ENCODE results near the gene SRGAP2B.
"Not testable (repeated sequence)": the region's sequence is repeated elsewhere in the genome, so short reads cannot be mapped to it uniquely, and the experiment has no call there.

SRGAP2B gene

GRCh38 chr1:144940054-144940453 is 155.1 kb downstream of the SRGAP2B start:
- not testable (repeated sequence) for DNase-seq

DNA sequence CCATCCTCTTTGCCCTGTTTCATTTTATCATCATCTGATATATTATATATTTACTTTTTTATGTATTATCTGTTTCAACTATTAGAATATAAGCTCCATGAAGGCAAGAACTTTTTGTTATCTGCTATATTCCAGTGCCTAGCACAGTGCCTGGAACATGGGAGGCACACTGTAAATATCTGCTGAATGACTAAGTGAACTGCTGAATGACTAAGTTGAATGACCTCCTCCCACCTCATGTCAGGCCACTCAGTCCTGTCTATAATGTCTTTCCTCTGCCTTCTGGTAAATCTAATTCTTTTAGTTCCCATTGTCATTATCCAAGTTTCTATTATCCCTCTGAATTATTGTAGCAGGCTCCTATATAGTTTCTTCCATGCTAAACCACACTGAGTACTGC is 156.5 kb downstream of the SRGAP2B start:
- not testable (repeated sequence) for DNase-seq

GRCh38 chr1:144936186-144936732 is 158.9 kb downstream of the SRGAP2B start:
- not testable (repeated sequence) for DNase-seq

GRCh38 chr1:144935310-144935709 is 159.8 kb downstream of the SRGAP2B start:
- DNase-seq = not testable (repeated sequence)

DNA sequence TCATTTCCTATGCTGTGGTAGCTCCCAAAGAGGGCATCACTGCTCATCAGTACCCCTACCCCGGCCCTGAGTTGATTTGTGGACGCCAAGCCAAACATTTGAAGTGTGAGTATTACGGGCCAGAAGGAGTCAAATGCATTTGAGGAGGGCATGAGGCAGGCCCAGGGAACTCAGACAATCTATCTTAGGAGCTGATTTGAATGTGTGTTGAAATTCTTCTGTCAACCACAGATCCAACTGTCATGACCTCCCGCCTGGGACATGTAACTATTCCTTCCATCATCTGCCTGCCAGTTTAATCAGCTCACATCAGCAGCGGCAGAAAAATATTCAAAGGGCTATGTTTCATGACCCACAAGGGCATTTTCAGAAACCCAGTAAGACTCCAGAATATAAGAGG is 162.1 kb downstream of the SRGAP2B start:
- not testable (repeated sequence) for DNase-seq

GRCh38 chr1:144932153-144932552 is 163.0 kb downstream of the SRGAP2B start:
- DNase-seq = not testable (repeated sequence)

DNA sequence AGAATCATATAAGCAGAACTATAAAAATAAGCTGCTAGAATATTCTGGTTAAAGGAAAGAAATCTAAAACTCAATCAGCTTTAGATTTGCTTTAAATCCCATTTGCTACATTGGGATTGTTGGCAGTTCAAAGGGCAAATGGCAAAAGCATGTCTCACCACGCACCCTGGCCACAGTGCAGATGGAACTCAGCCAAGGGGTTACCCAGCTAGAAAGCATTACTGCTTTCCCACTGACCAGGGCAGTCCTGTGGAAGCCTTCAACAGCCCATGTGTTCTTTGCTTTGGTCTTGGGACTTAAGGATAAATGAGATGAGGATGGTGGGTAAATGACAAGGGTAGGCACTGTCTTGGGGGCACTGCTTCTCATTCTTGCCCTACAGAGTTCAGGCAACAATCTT is 163.6 kb downstream of the SRGAP2B start:
- DNase-seq = not testable (repeated sequence)

- DNase-seq = not testable (repeated sequence)
Observed at GRCh38 chr1:144930085-144930777, 164.9 kb downstream of the SRGAP2B start.

- not testable (repeated sequence) for DNase-seq
Observed at GRCh38 chr1:144927292-144927691, 167.8 kb downstream of the SRGAP2B start.

- not testable (repeated sequence) for DNase-seq
Observed at GRCh38 chr1:144923640-144924039, 171.5 kb downstream of the SRGAP2B start.

- not testable (repeated sequence) for DNase-seq
Observed at GRCh38 chr1:144922785-144923184, 172.3 kb downstream of the SRGAP2B start.

GRCh38 chr1:144919106-144919505 is 176.0 kb downstream of the SRGAP2B start:
- DNase-seq = not testable (repeated sequence)

DNA sequence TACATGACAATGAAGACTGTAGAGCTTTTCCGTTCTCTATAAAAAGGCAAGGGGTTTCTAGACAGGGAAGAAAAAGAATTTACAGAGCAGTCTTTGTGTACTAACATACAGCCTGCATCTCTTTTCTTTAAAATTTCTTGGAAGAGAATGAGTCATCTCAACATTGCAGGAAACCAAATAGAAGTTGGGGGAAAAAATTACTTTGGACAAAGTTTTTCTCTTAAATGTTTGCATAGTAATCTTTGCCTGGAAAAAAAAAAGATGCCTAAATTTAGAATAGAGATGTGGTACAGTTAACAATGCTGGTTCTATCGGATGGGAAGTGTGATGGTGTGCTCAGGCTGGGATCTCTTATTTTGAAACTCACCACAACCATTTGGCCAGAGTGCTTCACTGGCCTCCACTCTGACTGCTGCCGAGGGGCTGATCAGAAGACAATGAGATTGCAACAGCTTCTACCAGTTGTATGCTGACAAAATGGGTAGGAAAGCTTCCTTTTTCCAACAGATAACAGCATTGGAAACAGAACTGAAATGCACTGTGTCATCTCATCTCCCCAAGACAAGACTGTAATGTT is 177.0 kb downstream of the SRGAP2B start:
- not testable (repeated sequence) for DNase-seq

- not testable (repeated sequence) for DNase-seq
Observed at GRCh38 chr1:144917154-144918026, 177.7 kb downstream of the SRGAP2B start.

DNA sequence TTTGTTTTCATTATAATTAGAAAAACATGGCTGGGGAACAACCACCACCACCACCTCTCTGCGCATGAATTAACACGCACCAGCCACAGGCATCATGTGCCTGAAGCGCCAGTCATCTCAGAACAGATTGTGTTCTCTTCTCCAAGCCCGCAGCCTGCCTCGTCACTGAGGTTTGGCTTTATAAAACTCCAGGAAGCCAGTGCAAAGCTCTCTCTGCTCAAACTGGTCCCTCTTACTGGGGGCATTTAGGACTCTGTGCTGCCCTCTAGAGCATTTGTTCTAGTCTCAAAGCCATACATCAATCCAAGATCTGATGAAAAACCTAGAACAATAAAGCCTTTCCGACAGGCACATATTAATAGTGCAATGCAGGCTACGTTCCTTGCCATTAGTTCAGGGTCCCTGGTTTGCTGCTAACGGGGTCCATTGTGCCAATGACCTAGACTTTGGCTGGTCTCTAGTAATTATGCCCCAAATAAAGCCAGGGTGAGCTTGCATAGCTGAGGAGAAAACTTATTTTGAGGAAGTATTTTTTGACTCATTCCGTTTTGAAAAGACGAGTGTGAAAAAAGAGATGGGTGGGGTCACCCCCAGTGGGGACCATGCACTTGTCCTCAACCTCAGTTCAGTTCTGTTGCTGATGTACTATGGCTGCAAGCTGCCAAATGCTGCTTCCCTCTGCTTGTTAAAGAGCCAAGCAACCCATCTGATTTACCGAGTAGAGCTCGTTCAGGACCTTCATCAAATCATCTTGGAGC is 181.0 kb downstream of the SRGAP2B start:
- DNase-seq = not testable (repeated sequence)

- not testable (repeated sequence) for DNase-seq
Observed at GRCh38 chr1:144913458-144913857, 181.7 kb downstream of the SRGAP2B start.

- DNase-seq = not testable (repeated sequence)
Observed at GRCh38 chr1:144910729-144911128, 184.4 kb downstream of the SRGAP2B start.

GRCh38 chr1:144900841-144901240 is 194.3 kb downstream of the SRGAP2B start:
- not testable (repeated sequence) for DNase-seq

DNA sequence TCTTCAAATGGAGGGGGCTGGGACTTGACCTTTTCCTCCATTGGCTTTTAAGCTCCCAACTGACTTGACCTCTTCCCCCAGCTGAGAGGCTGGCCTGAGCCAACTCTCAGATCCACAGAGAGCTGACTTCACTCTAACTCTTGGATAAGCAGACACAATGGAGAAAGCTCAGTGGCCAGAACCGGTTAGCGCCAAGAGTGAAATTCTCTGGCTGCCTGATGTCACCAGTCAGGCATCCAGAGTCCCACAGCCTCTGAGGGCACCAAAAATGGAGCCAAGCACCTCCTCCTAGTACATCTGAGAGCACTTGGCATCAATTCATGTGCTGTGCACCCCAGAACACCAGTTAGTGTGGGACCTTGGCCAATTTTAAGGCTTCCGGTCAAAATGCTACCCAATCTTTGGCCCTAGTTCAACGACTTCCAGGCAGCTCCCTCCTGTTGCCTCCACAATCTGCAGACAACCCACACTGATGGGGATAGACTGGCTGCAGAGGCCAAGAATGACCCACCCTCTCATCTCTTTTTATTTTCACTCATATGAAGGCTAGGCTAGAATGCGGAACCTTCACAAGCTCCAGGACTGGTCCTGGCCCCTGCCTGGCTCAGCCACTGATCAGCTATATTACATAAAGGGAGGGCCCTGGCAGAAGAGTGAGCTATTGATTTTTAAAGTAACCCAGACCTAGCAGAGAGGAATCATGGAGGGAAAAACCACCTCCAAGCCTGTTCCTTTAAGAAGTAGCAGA is 200.5 kb downstream of the SRGAP2B start:
- DNase-seq = not testable (repeated sequence)

- not testable (repeated sequence) for DNase-seq
Observed at GRCh38 chr1:144893710-144894438, 201.3 kb downstream of the SRGAP2B start.

- DNase-seq = not testable (repeated sequence)
Observed at GRCh38 chr1:144893062-144893461, 202.1 kb downstream of the SRGAP2B start.
